GM18909 (cell line): ENCODE measurements around the gene TOM1L2.

ENCODE experiments used
- ATAC-seq: cut with Tn5 transposase; IDR thresholded peaks from one replicate; pipeline ENCODE4 v1.9.1; 2021; ENCODE audit warnings: mild to moderate bottlenecking; ENCODE audit not compliant: unreplicated experiment, poor library complexity

The TOM1L2 gene

DNA sequence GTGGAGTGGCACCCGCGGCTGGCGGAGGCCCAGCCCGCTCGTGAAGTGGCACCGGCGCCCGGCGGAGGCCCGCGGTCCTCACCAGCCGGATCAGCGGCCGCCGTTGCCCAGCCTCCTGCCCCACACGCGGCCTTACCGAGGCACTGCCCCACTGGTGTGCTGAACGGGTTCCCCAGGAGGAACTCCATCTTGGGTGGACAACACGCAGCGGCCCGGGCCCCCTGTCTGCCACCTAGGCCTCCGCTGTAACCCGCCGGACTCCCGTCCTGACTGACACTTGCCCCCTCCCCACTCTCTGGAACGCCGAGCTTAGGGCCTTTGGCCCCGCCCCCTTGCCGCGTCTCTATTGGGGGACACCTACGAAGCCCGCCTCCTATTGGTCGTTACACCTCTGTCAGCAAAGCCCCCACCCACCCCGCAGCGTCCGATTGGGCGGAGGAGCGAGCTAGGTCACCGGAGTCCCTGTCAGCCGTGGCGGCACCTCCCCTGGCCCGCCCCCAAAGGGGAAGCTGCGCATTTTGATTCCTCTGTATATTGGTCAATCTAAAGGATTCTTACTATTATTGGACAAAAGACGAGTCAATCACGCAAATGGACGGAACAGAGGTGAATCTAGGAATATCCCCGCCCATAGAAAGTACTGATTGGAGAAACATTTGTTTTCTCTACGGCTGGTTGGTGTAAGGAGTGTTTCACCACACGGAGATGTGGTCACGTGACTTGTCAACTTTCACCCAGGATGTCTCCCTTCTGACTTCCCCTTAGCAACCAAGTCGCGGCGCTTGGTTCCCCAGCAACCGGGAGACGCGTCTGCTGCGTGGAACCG, at the start of gene TOM1L2, which contains the start of gene DRC3:
TOM1L2 (minus strand) TSS at position 275 of the 826 bp plus-strand sequence; CDS start at position 188, 87 bp downstream.
DRC3 (plus strand) TSS at position 737 of the 826 bp plus-strand sequence. CDS start 4,737 bp downstream, outside the sequence.
- ATAC-seq = peak; percentile 95

GRCh38 chr17:18021372-18021771, 49.2 kb upstream of the TOM1L2 start:
- no peak for ATAC-seq

- no peak for ATAC-seq
These were observed 48.8 kb upstream of the TOM1L2 start for GRCh38 chr17:18020971-18021370.

DNA sequence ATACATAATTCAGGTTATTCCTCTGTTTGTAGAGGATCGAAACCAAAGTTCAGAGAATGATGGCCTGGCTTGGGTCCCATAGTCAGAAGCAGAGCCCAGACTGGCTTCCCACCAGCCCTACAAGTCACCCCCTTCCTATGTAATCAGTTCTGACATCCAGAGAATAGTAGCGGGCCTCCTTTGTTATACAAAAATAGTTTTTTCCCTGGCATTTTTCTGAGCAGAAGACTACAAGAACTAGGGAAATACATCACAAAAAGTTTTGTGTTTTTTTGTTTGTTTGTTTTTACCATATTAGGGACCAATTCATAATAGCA, 47.6 kb upstream of the TOM1L2 start:
- no peak for ATAC-seq

GRCh38 chr17:18018411-18018921, 46.3 kb upstream of the TOM1L2 start:
- ATAC-seq = no peak

DNA sequence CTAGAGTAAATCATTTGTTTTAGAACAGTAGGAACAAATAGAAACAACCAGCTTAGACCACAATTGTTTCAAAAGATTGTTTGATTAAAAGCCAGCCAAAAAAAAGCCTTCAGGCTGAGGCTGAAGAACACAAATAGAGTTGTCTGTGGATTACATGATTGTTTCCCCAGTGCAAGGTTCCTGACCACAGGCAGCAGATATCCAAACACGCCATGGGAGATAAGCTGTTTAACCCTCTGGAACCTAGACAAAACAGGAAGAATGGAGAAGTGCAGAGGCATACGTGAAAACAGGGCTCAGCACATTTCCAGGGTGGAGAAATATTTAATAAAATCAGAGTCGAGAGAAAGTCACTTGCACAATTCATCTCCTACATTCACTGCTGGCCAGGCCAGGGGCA, 45.8 kb upstream of the TOM1L2 start:
- ATAC-seq = no peak

GRCh38 chr17:18016426-18016825, 44.2 kb upstream of the TOM1L2 start:
- ATAC-seq = no peak

GRCh38 chr17:18015593-18015992, 43.4 kb upstream of the TOM1L2 start:
- no peak for ATAC-seq

DNA sequence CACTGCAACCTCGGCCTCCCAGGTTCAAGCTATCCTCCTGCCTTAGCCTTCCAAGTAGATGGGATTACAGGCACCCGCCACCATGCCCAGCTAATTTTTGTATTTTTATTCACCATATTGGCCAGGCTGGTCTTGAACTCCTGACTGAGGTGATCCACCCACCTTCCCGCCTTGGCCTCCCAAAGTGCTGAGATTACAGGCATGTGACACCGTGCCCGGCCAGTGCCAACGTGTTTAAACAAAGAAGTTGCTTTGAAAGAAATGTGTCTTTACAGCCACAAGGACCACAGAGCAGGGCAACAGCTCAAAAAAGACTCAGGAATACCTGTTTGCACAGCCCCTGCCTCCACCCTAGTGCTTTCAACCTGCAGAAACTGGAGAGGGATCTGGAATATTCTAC, 41.8 kb upstream of the TOM1L2 start:
- ATAC-seq = no peak

GRCh38 chr17:18011286-18011685, 39.1 kb upstream of the TOM1L2 start:
- no peak for ATAC-seq

GRCh38 chr17:18009609-18010420, 37.6 kb upstream of the TOM1L2 start:
- ATAC-seq = no peak

DNA sequence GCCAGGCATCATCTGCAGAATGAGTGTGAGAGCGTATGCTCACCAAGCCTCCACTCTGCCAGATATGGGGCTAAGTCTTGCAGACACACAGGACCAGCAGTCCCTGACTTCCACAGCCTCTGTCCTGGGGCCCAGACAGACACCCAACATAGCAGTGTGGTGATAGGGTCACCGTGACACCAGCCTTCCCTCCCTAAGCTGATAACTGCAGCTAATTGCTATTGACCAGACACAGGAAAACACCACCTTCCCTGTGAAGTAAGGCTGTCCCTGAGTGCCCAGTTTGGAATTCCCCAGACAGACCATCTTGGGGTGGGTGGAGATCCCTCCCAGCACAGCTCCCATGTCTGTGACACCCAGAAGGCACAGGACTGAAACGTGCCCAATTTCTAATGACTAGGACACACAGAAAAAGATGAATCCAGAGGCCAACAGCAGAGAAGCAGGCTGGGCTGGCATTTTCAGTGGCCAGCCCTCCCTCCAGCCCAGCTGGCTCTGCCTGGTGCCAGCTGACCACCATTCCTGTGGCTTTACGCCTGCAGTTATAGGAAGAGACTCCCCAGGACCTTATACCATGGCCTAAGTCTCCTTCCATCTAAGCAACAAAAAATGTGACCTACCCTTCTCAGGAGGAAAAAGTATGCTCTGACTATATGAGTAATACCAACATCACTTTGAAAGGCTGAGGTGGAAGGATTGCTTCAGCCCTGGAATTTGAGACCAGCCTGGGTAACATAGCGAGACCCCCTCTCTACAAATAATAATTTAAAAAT, 36.5 kb upstream of the TOM1L2 start:
- no peak for ATAC-seq

- ATAC-seq = no peak
These were observed 34.5 kb upstream of the TOM1L2 start for GRCh38 chr17:18006495-18007239.

DNA sequence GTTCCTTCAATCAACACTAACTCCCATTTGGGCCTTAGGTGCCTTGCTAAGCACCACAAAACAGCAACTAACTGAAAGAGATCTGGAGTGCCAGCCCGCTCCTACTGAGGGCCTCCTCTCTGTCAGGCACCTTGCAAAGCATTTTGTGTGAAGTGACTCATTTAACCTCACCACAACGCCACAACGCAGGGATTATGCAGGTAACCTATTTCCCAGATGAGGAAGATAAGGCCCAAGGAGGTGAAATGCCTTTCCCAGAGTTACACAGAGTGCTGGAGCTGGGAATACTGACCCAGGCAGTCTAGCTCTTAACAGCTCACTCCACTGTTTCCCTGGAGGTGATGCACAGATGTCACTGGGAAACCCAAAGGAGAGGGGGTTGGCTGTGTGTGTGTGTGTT, 33.3 kb upstream of the TOM1L2 start:
- ATAC-seq = no peak

GRCh38 chr17:18004884-18005305, 32.7 kb upstream of the TOM1L2 start:
- ATAC-seq = no peak

GRCh38 chr17:18004345-18004744, 32.1 kb upstream of the TOM1L2 start:
- ATAC-seq = no peak

- no peak for ATAC-seq
These were observed 30.0 kb upstream of the TOM1L2 start for GRCh38 chr17:18002171-18002570.

DNA sequence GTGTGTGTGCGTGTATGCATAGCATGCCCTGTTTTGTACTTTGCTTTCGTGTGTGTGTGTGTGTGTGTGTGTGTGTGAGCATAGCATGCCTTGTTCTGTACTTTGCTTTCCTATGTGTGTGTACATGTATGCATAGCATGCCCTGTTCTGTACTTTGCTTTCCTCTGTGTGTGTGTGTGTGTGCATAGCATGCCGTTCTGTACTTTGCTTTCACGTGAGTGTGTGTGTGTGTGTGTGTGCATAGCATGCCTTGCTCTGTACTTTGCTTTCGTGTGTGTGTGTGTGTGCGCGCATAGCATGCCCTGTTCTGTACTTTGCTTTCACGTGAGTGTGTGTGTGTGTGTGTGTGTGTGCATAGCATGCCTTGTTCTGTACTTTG, 27.8 kb upstream of the TOM1L2 start:
- ATAC-seq = no peak

DNA sequence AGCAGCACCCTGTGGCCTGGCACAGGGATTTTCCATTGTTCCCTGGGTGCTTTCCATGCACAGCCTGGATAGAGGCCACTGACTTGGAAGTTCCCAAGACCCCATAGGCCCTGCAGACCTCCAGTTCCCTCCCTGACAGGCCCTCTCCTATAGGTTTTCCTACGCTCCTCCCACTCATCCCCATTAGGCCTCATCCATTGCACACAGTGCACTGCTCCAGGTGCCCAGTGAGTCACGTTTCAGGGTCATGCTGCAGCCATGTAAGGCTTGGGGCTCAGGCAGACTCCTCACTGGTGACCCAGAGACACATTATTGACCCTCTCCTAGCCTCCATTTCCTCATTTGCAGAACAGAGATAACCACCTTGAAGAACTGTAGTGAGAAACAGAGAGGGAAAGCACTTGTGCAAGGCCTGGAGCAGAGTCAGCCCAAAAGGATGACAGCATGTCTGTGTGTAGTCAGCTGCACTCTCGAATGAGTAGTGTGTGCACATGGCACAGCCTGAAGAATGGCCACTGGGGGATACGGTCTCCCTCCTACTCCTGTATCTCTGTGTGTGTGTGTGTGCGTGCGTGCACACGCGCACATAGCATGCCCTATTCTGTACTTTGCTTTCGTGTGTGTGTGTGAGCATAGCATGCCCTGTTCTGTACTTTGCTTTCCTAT, 27.3 kb upstream of the TOM1L2 start:
- no peak for ATAC-seq
